H1 (cell line): Measurements from ENCODE around the gene TSEN2. TPM values are rescaled to one million over a fixed set of nuclear protein-coding genes. Genes with fewer than 3 reads are reported as not detected.
A peak's percentile ranks its signal among the peaks of the same experiment; 100 is the strongest.
"Not testable (repeated sequence)": the region's sequence is repeated elsewhere in the genome, so short reads cannot be mapped to it uniquely, and the experiment has no call there.

ENCODE experiments used
- CTCF ChIA-PET: fragments of 300-600 bp; sonication (Branson Sonifier 250); formaldehyde crosslinking; loops from one replicate; lab custom pipeline; 2021; ENCODE audit not compliant: partially characterized antibody; lab: Charles Lee
- POLR2A ChIA-PET: fragments of 300-600 bp; sonication (Branson Sonifier 250); formaldehyde crosslinking; loops from one replicate; lab custom pipeline; 2021; ENCODE audit warnings: inconsistent platforms; ENCODE audit not compliant: partially characterized antibody; lab: Charles Lee
- DNase-seq, 2 experiments: peaks; one replicate each; pipeline versions ENCODE4 v3.0.0 to v3.0.0-alpha.2; 2010 to 2022; ENCODE audit warnings: low spot score in 2 of 2, low read depth in 1 of 2, mixed read lengths in 1 of 2
- FAIRE-seq: peaks from 2 replicates; lab custom pipeline; 2011; peaks lifted over from hg19 to GRCh38; lab: Jason Lieb, UNC
- H2AFZ ChIP-seq: 2 replicates; pipeline ENCODE4 v1.8.1; 2012; ENCODE audit warnings: low read length, inconsistent platforms
- H2AK5ac ChIP-seq: 2 replicates; pipeline ENCODE4 v1.6.1; 2013; ENCODE audit warnings: low read depth, low read length
- H2BK120ac ChIP-seq: replicated peaks from 2 replicates; pipeline ENCODE3; 2013; ENCODE audit warnings: low read depth, low read length, inconsistent platforms
- H2BK12ac ChIP-seq: 2 replicates; pipeline ENCODE4 v1.6.1; 2013; ENCODE audit warnings: low read depth, low read length
- H2BK15ac ChIP-seq: 2 replicates; pipeline ENCODE4 v1.6.1; 2013; ENCODE audit warnings: low read length
- H2BK20ac ChIP-seq: 2 replicates; pipeline ENCODE4 v1.6.1; 2013; ENCODE audit warnings: low read length
- H2BK5ac ChIP-seq: 2 replicates; pipeline ENCODE4 v1.6.1; 2013; ENCODE audit warnings: low read depth, low read length
- H3K14ac ChIP-seq: 2 replicates; pipeline ENCODE4 v1.6.1; 2013; ENCODE audit warnings: inconsistent platforms; ENCODE audit not compliant: insufficient read length
- H3K18ac ChIP-seq: 2 replicates; pipeline ENCODE4 v1.6.1; 2013; ENCODE audit warnings: low read length; ENCODE audit errors: extremely low read depth
- H3K23ac ChIP-seq: 2 replicates; pipeline ENCODE4 v1.6.1; 2013; ENCODE audit warnings: inconsistent platforms; ENCODE audit not compliant: insufficient read length
- H3K23me2 ChIP-seq: 2 replicates; pipeline ENCODE4 v1.6.1; 2013; ENCODE audit warnings: low read depth, low read length
- H3K27ac ChIP-seq: 2 replicates; pipeline ENCODE4 v1.6.1; 2011; ENCODE audit warnings: low read depth, low read length, inconsistent platforms
- H3K27me3 ChIP-seq, 4 experiments: replicated peaks in 1 of 4; 1 replicate in 1 of 4; 2 replicates in 3 of 4; pipeline versions ENCODE4 v1.6.1 to v1.8.1; 2011 to 2013; ENCODE audit warnings: low read length in 3 of 4, mild to moderate bottlenecking in 3 of 4, inconsistent platforms in 2 of 4, mixed read lengths in 2 of 4, moderate library complexity in 1 of 4; ENCODE audit not compliant: control insufficient read depth in 3 of 4, insufficient read depth in 3 of 4; ENCODE audit errors: extremely low read depth in 1 of 4
- H3K36me3 ChIP-seq, 4 experiments: 2 replicates each; pipeline versions ENCODE4 v1.6.1 to v1.8.1; 2011 to 2013; ENCODE audit warnings: mild to moderate bottlenecking in 4 of 4, low read length in 3 of 4, moderate library complexity in 2 of 4, control low read depth in 1 of 4, inconsistent platforms in 1 of 4; ENCODE audit not compliant: insufficient read depth in 4 of 4, control insufficient read depth in 2 of 4
- H3K4ac ChIP-seq: replicated peaks from 2 replicates; pipeline ENCODE3; 2013; ENCODE audit warnings: low read length, low read depth, mixed read lengths, inconsistent platforms; ENCODE audit not compliant: insufficient read length
- H3K4me1 ChIP-seq, 4 experiments: replicated peaks in 1 of 4; 1 replicate in 1 of 4; 2 replicates in 3 of 4; pipeline versions ENCODE4 v1.6.1 to v1.8.1; 2011 to 2013; ENCODE audit warnings: low read length in 3 of 4, inconsistent platforms in 2 of 4, mixed read lengths in 1 of 4; ENCODE audit not compliant: insufficient read depth in 4 of 4, control insufficient read depth in 3 of 4
- H3K4me2 ChIP-seq, 2 experiments: 2 replicates each; pipeline versions ENCODE4 v1.6.1 to v1.8.1; 2011 to 2013; ENCODE audit warnings: low read depth in 2 of 2, low read length in 2 of 2, control low read depth in 1 of 2, inconsistent platforms in 1 of 2, mild to moderate bottlenecking in 1 of 2; ENCODE audit not compliant: insufficient read depth in 1 of 2
- H3K4me3 ChIP-seq, 4 experiments: fragments of 200-600, 300-600 bp in 1 of 4; sonication (generic), shearing (Covaris generic), sonication (Bioruptor Twin) in 1 of 4; 2 replicates each; pipeline versions ENCODE4 v1.5.1 to v1.8.1; 2011 to 2016; ENCODE audit warnings: low read length in 4 of 4, low read depth in 3 of 4, control low read depth in 2 of 4, inconsistent platforms in 2 of 4, mild to moderate bottlenecking in 2 of 4, mixed read lengths in 1 of 4, moderate library complexity in 1 of 4; ENCODE audit not compliant: insufficient read depth in 2 of 4; ENCODE audit errors: extremely low read depth in 1 of 4
- H3K56ac ChIP-seq: replicated peaks from 2 replicates; pipeline ENCODE3; 2013; ENCODE audit warnings: low read depth, mild to moderate bottlenecking, mixed read lengths, low read length, inconsistent platforms; ENCODE audit not compliant: insufficient read length
- H3K79me1 ChIP-seq: 2 replicates; pipeline ENCODE4 v1.6.1; 2013; ENCODE audit warnings: low read depth, low read length, control low read depth
- H3K79me2 ChIP-seq, 2 experiments: 2 replicates each; pipeline versions ENCODE4 v1.6.1 to v1.8.1; 2012 to 2013; ENCODE audit warnings: low read length in 2 of 2, mild to moderate bottlenecking in 2 of 2, inconsistent platforms in 1 of 2; ENCODE audit not compliant: insufficient read depth in 2 of 2, control insufficient read depth in 1 of 2
- H3K9ac ChIP-seq, 4 experiments: replicated peaks in 1 of 4; 1 replicate in 1 of 4; 2 replicates in 3 of 4; pipeline versions ENCODE4 v1.6.1 to v1.8.1; 2011 to 2013; ENCODE audit warnings: low read depth in 3 of 4, low read length in 3 of 4, control low read depth in 2 of 4, mild to moderate bottlenecking in 2 of 4, moderate library complexity in 2 of 4, inconsistent platforms in 1 of 4; ENCODE audit errors: extremely low read depth in 1 of 4
- H3K9me3 ChIP-seq, 2 experiments: 2 replicates each; pipeline versions ENCODE4 v1.6.1 to v1.8.1; 2012 to 2013; ENCODE audit warnings: mild to moderate bottlenecking in 2 of 2, moderate library complexity in 2 of 2, control low read depth in 1 of 2, inconsistent platforms in 1 of 2, low read depth in 1 of 2, low read length in 1 of 2, mixed read lengths in 1 of 2; ENCODE audit not compliant: insufficient read depth in 2 of 2
- H4K20me1 ChIP-seq, 2 experiments: replicated peaks in 1 of 2; 2 replicates each; pipeline versions ENCODE3 to v1.8.1; 2011 to 2013; ENCODE audit warnings: inconsistent platforms in 2 of 2, low read length in 2 of 2, mild to moderate bottlenecking in 1 of 2; ENCODE audit not compliant: insufficient read depth in 2 of 2, control insufficient read depth in 1 of 2
- H4K5ac ChIP-seq: 2 replicates; pipeline ENCODE4 v1.6.1; 2013; ENCODE audit warnings: low read length, low read depth, mixed read lengths, inconsistent platforms; ENCODE audit not compliant: insufficient read length
- H4K8ac ChIP-seq: 2 replicates; pipeline ENCODE4 v1.8.0; 2013; ENCODE audit warnings: mild to moderate bottlenecking, moderate library complexity, low read length, inconsistent platforms; ENCODE audit not compliant: insufficient read depth; ENCODE audit errors: extremely low read depth
- H4K91ac ChIP-seq: replicated peaks from 2 replicates; pipeline ENCODE3; 2013; ENCODE audit warnings: low read length, mixed read lengths, inconsistent platforms; ENCODE audit not compliant: insufficient read length
- CEBPB ChIP-seq: IDR thresholded peaks from 2 replicates; pipeline ENCODE4 v1.6.1; 2012; ENCODE audit warnings: low read depth, low read length
- WGBS, 2 experiments: shearing (Covaris generic) in 1 of 2; methylation state at CpG; one replicate each; pipeline versions ENCODE4 v1.1.6 to v1.1.7; 2013 to 2015; ENCODE audit warnings: low lambda C conversion rate in 2 of 2, mixed read lengths in 2 of 2, inconsistent platforms in 1 of 2, low coverage in 1 of 2, missing lambda C conversion rate in 1 of 2; ENCODE audit not compliant: insufficient replicate concordance in 2 of 2, insufficient coverage in 1 of 2, insufficient read length in 1 of 2; ENCODE audit errors: extremely low coverage in 1 of 2, missing lambda C conversion rate in 1 of 2; 5-methylcytosine and 5-hydroxymethylcytosine counted together
- polyA plus RNA-seq, 7 experiments: library from polyadenylated mRNA; depleted of rRNA in 3 of 7; stranded (reverse) in 5 of 7; unstranded in 2 of 7; fragments of >200 nt in 5 of 7; fragments of 200-250 nt in 2 of 7; gene quantifications; 1 replicate in 5 of 7; 2 replicates in 1 of 7; 4 replicates in 1 of 7; pipeline versions ENCODE4 v1.2.1 to v1.2.3, GENCODE V29; 2011 to 2013; ENCODE audit warnings: missing spikeins in 2 of 7, mixed read lengths in 2 of 7
- total RNA-seq: library from RNA; stranded (reverse); fragmentation: NEBNext Ultra II Directional; extraction: Animal tissue kit (Norgen Biotek cat#: 25700); gene quantifications from 2 replicates; pipeline ENCODE4 v1.2.1, GENCODE V29; 2021

TSEN2 gene
- total and polyA plus RNA-seq, 2 of the 8 experiments (the other 6 are each of a cell fraction or from before 2014, with no cell fraction given) = 16.1 to 22.4 TPM

GRCh38 chr3:12543497-12543896 lies 59.2 kb downstream of the TSEN2 start:
- not testable (repeated sequence) for H2BK5ac ChIP-seq, H3K18ac ChIP-seq, H3K27ac ChIP-seq, H4K8ac ChIP-seq, H4K20me1 ChIP-seq, H3K9me3 ChIP-seq, H3K27me3 ChIP-seq, H2BK120ac ChIP-seq, H2BK15ac ChIP-seq, H3K79me2 ChIP-seq, H3K36me3 ChIP-seq, H3K9ac ChIP-seq, H3K23me2 ChIP-seq, H2AK5ac ChIP-seq, H2AFZ ChIP-seq, H4K5ac ChIP-seq, H3K79me1 ChIP-seq, H3K4ac ChIP-seq, DNase-seq, H3K56ac ChIP-seq, H3K4me2 ChIP-seq, H3K4me3 ChIP-seq, H2BK20ac ChIP-seq, H4K91ac ChIP-seq, H3K23ac ChIP-seq, FAIRE-seq, H3K4me1 ChIP-seq, H2BK12ac ChIP-seq, H3K14ac ChIP-seq
- ChIA-PET CTCF (interaction anchor here (0.6 to 3.2 kb wide), 7 partner anchors 9 to 440 kb away, joined by 3 to 12 read pairs (median 6); partner anchors contain the start of gene MKRN2), POLR2A (interaction anchor here (1.1 to 3.0 kb wide), 4 partner anchors 11 to 290 kb away, joined by 3 to 21 read pairs (median 5); partner anchors contain the start of gene MKRN2)
- TF ChIP-seq CEBPB = peak; percentile 4; the same call in 1 of the 2 replicates
- WGBS, 2 experiments = 90% methylated on average over 12 of the region's 12 CpGs; no CpG with 5 or more reads in 1 of the 2 experiments
